Measurements from ENCODE around the gene ZNF764. TPM values are rescaled to one million over a fixed set of nuclear protein-coding genes. Genes with fewer than 3 reads are reported as not detected.

ZNF764 gene
- total RNA-seq, 1 donor from 2014 or later = 39.0 TPM

DNA sequence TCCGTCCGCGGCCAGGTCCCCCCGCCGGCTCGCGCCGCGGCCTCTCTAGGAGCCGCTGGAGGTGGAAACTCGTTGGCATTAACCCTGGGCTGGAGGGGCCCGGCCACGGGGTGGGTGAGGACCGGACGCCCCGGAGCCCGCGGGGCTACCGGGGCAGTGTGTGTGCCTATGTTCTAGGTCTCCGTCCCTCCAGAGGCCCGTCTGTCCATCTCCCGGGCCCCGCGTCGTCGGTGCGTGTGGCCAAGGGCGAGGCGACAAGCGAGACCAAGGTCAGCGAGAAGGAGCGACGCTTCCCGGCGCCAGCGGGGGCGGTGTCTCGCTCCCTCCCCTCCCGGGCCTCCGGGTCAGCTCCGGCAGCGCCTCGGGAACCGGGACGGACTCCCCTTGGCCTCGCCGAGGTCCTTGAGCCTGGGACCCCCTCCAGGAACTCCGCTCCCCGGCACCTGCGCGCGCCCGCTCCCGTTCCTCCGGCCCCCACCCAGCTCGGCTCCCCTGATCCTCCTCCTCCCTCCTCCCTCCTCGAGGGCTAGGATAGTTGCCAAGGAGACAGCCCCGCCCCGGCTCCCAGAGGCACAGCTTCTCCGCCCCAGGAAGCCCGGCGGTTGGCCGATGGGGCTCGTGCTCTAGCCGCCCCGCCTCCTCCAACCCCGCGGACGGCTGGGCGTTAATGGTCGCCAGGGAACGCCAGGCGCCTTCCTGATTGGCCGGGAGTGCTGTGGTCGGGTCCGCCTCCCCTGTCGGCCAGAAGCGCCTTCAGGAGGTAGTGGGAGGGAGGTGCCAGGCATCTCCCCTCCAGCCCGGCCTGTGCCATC, 31.1 kb downstream of the ZNF764 start:
- peaks cover 9% of the 10 kb centered on the region for H3K9me3 Mint-ChIP-seq (ENCODE audit: unreplicated experiment)
- peak; percentile 40 for TF ChIP-seq CTCF (IDR thresholded peaks at IDR 0.05; ENCODE audit: partially characterized antibody, unreplicated experiment)
- peaks cover 10% of the 10 kb centered on the region for H3K4me1 Mint-ChIP-seq (ENCODE audit: low read depth, unreplicated experiment)
- H3K27ac Mint-ChIP-seq (ENCODE audit: unreplicated experiment) = peak overlapping the region; percentile 86
- DNase-seq = peak; percentile 99
- peak overlapping the region; percentile 83 for H3K4me3 Mint-ChIP-seq (ENCODE audit: unreplicated experiment)
- peaks cover 5% of the 10 kb centered on the region for H3K27me3 Mint-ChIP-seq (ENCODE audit: unreplicated experiment)
- H3K36me3 Mint-ChIP-seq (ENCODE audit: unreplicated experiment) = no peaks in the 10 kb centered on the region

- Mint-ChIP-seq H3K4me3 (ENCODE audit: unreplicated experiment) (peak within 1 kb of the TSS; percentile 93), H3K27ac (ENCODE audit: unreplicated experiment) (peak within 1 kb of the TSS; percentile 93), H3K27me3 (ENCODE audit: unreplicated experiment) (peaks cover 5% of the 10 kb centered on the region), H3K36me3 (ENCODE audit: unreplicated experiment) (no peaks in the 10 kb centered on the region), H3K4me1 (ENCODE audit: low read depth, unreplicated experiment) (peaks cover 10% of the 10 kb centered on the region), H3K9me3 (ENCODE audit: unreplicated experiment) (peaks cover 9% of the 10 kb centered on the region)
- peak; percentile 46 for DNase-seq
- TF ChIP-seq CTCF (IDR thresholded peaks at IDR 0.05; ENCODE audit: partially characterized antibody, unreplicated experiment) = no peak
Observed at GRCh38 chr16:30526137-30526822, 31.9 kb downstream of the ZNF764 start, which contains the start of gene ZNF768. ZNF768 (minus strand) TSS chr16:30526566; CDS start chr16:30526413, 153 bp downstream.

GRCh38 chr16:30525844-30526136, 32.4 kb downstream of the ZNF764 start:
- no peak for DNase-seq
- H3K9me3 Mint-ChIP-seq (ENCODE audit: unreplicated experiment) = peaks cover 9% of the 10 kb centered on the region
- H3K36me3 Mint-ChIP-seq (ENCODE audit: unreplicated experiment) = no peaks in the 10 kb centered on the region
- H3K4me1 Mint-ChIP-seq (ENCODE audit: low read depth, unreplicated experiment) = peaks cover 10% of the 10 kb centered on the region
- no peak for TF ChIP-seq CTCF (IDR thresholded peaks at IDR 0.05; ENCODE audit: partially characterized antibody, unreplicated experiment)
- peak overlapping the region; percentile 93 for H3K4me3 Mint-ChIP-seq (ENCODE audit: unreplicated experiment)
- H3K27ac Mint-ChIP-seq (ENCODE audit: unreplicated experiment) = peak overlapping the region; percentile 93
- H3K27me3 Mint-ChIP-seq (ENCODE audit: unreplicated experiment) = peaks cover 5% of the 10 kb centered on the region

- Mint-ChIP-seq H3K27me3 (ENCODE audit: unreplicated experiment) (peaks cover 5% of the 10 kb centered on the region), H3K4me3 (ENCODE audit: unreplicated experiment) (no peak overlapping the region), H3K27ac (ENCODE audit: unreplicated experiment) (no peak overlapping the region), H3K36me3 (ENCODE audit: unreplicated experiment) (no peaks in the 10 kb centered on the region), H3K9me3 (ENCODE audit: unreplicated experiment) (peaks cover 9% of the 10 kb centered on the region), H3K4me1 (ENCODE audit: low read depth, unreplicated experiment) (peaks cover 10% of the 10 kb centered on the region)
- DNase-seq = no peak
- TF ChIP-seq CTCF (IDR thresholded peaks at IDR 0.05; ENCODE audit: partially characterized antibody, unreplicated experiment) = no peak
Observed at GRCh38 chr16:30524575-30525568, 33.3 kb downstream of the ZNF764 start.
